Liver (tissue), 9 donors: ENCODE results near the gene MFSD1. TPM values are rescaled to one million over a fixed set of nuclear protein-coding genes. Genes with fewer than 3 reads are reported as not detected.

Experiments
- DNase-seq: peaks from one replicate; pipeline ENCODE4 v3.0.0-alpha.2; 2017; ENCODE audit warnings: low spot score
- H3K27ac ChIP-seq, 2 donors: one replicate each; pipeline ENCODE4 v1.7.0; 2013; ENCODE audit warnings: inconsistent platforms in 2 of 2, low read length in 2 of 2, control low read depth in 1 of 2, low read depth in 1 of 2, mild to moderate bottlenecking in 1 of 2
- H3K27me3 ChIP-seq, 4 donors: one replicate each; pipeline versions ENCODE4 v1.6.1 to v1.7.0; 2013; ENCODE audit warnings: low read length in 3 of 4, inconsistent platforms in 1 of 4, mild to moderate bottlenecking in 1 of 4, moderate library complexity in 1 of 4; ENCODE audit not compliant: control insufficient read depth in 4 of 4, insufficient read depth in 4 of 4
- H3K36me3 ChIP-seq, 4 donors: one replicate each; pipeline versions ENCODE4 v1.6.1 to v1.7.0; 2013; ENCODE audit warnings: low read length in 3 of 4, mild to moderate bottlenecking in 3 of 4, low read depth in 1 of 4, moderate library complexity in 1 of 4; ENCODE audit not compliant: control insufficient read depth in 4 of 4, insufficient read depth in 3 of 4
- H3K4me1 ChIP-seq, 4 donors: one replicate each; pipeline versions ENCODE4 v1.6.1 to v1.7.0; 2013; ENCODE audit warnings: low read length in 3 of 4, mild to moderate bottlenecking in 3 of 4, moderate library complexity in 1 of 4; ENCODE audit not compliant: control insufficient read depth in 4 of 4, insufficient read depth in 4 of 4
- H3K4me3 ChIP-seq, 3 donors: one replicate each; pipeline versions ENCODE4 v1.6.1 to v1.7.0; 2013; ENCODE audit warnings: low read length in 3 of 3, control low read depth in 1 of 3, low read depth in 1 of 3, mild to moderate bottlenecking in 1 of 3
- H3K9ac ChIP-seq, 2 donors: one replicate each; pipeline ENCODE4 v1.7.0; 2013; ENCODE audit warnings: low read length in 2 of 2, mild to moderate bottlenecking in 2 of 2, moderate library complexity in 2 of 2, control low read depth in 1 of 2, low read depth in 1 of 2
- H3K9me3 ChIP-seq, 4 donors: one replicate each; pipeline versions ENCODE4 v1.6.1 to v1.7.0; 2013; ENCODE audit warnings: low read length in 3 of 4; ENCODE audit not compliant: control insufficient read depth in 4 of 4
- ATF3 ChIP-seq: IDR thresholded peaks from 2 replicates; pipeline ENCODE4 v1.6.1; 2016; ENCODE audit warnings: antibody characterized with exemption
- FOXA1 ChIP-seq: IDR thresholded peaks from 2 replicates; pipeline ENCODE4 v1.6.1; 2016; ENCODE audit warnings: antibody characterized with exemption
- FOXA2 ChIP-seq: IDR thresholded peaks from 2 replicates; pipeline ENCODE4 v1.6.1; 2016; ENCODE audit warnings: antibody characterized with exemption
- GABPA ChIP-seq, 2 donors: IDR thresholded peaks in 1 of 2; conservative IDR thresholded peaks in 1 of 2; 2 replicates each; pipeline ENCODE4 v1.6.1; 2016; ENCODE audit warnings: antibody characterized with exemption in 2 of 2, mild to moderate bottlenecking in 1 of 2, moderate library complexity in 1 of 2
- HNF4A ChIP-seq, 2 donors: conservative IDR thresholded peaks; 2 replicates each; pipeline ENCODE4 v1.6.1; 2016; ENCODE audit warnings: antibody characterized with exemption in 2 of 2, mild to moderate bottlenecking in 2 of 2
- HNF4G ChIP-seq: IDR thresholded peaks from 2 replicates; pipeline ENCODE4 v1.6.1; 2016; ENCODE audit warnings: antibody characterized with exemption
- RAD21 ChIP-seq, 2 donors: IDR thresholded peaks; 2 replicates each; pipeline ENCODE4 v1.6.1; 2016; ENCODE audit warnings: antibody characterized with exemption in 2 of 2, mild to moderate bottlenecking in 2 of 2
- REST ChIP-seq: IDR thresholded peaks from 2 replicates; pipeline ENCODE4 v1.6.1; 2016; ENCODE audit warnings: antibody characterized with exemption, mild to moderate bottlenecking
- SP1 ChIP-seq: IDR thresholded peaks from 2 replicates; pipeline ENCODE4 v1.6.1; 2018; ENCODE audit warnings: antibody characterized with exemption, mild to moderate bottlenecking
- TAF1 ChIP-seq: conservative IDR thresholded peaks from 2 replicates; pipeline ENCODE4 v1.6.1; 2016; ENCODE audit warnings: antibody characterized with exemption, mild to moderate bottlenecking
- YY1 ChIP-seq: IDR thresholded peaks from 2 replicates; pipeline ENCODE4 v1.6.1; 2016; ENCODE audit warnings: antibody characterized with exemption, mild to moderate bottlenecking
- ZBTB33 ChIP-seq: IDR thresholded peaks from 2 replicates; pipeline ENCODE4 v1.6.1; 2016; ENCODE audit warnings: antibody characterized with exemption
- WGBS: extraction: QIAGEN DNeasy Blood & Tissue Kit; methylation state at CpG from one replicate; pipeline ENCODE4 v1.1.7; 2013; 5-methylcytosine and 5-hydroxymethylcytosine counted together
- polyA plus RNA-seq, 2 donors: library from polyadenylated mRNA; stranded (reverse) in 1 of 2; unstranded in 1 of 2; fragments of 200-250 nt in 1 of 2; fragments of >200 nt in 1 of 2; fragmentation: Nextera tagmentation in 1 of 2; extraction: Ambion mirVana in 1 of 2; gene quantifications; one replicate each; pipeline versions ENCODE4 v1.2.1 to v1.2.3, GENCODE V29; 2013 to 2015
- total RNA-seq, 2 donors: library from RNA; depleted of rRNA; stranded (reverse); fragments of >200 nt; gene quantifications; one replicate each; pipeline ENCODE4 v1.2.3, GENCODE V29; 2014
- TF ChIP-seq, protein P1 (sequence below): IDR thresholded peaks from 2 replicates; pipeline ENCODE4 v1.6.1; 2016; ENCODE audit warnings: antibody characterized with exemption
- TF ChIP-seq, protein P2 (sequence below): fragments of 150-350 bp; IDR thresholded peaks from 2 replicates; pipeline ENCODE4 v1.5.1; 2017; ENCODE audit warnings: improper control_type of control experiment, low read depth, low read length; ENCODE audit not compliant: missing input control
- donor health status: healthy.
- donor health status: healthy.
- donor health status: healthy.
- donor health status: healthy.
- donor health status: healthy.

Gene MFSD1
- total and polyA plus RNA-seq, 4 donors = 30.4 to 84.7 (median 60.3) TPM

GRCh38 chr3:158809642-158810041 is 7.8 kb downstream of the MFSD1 start:
- no peak for DNase-seq
- TF ChIP-seq FOXA1 = no peak
- no peak for TF ChIP-seq FOXA2
- TF ChIP-seq ZBTB33 = no peak
- TF ChIP-seq HNF4G = no peak
- no peak for TF ChIP-seq TAF1
- no peak for TF ChIP-seq SP1
- TF ChIP-seq RAD21 (IDR thresholded peaks at IDR 0.05) = no peak
- TF ChIP-seq, protein P1, sequence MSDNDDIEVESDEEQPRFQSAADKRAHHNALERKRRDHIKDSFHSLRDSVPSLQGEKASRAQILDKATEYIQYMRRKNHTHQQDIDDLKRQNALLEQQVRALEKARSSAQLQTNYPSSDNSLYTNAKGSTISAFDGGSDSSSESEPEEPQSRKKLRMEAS = no peak
- TF ChIP-seq GABPA (IDR thresholded peaks at IDR 0.05 in 1 of 2, conservative IDR thresholded peaks at IDR 0.05 in 1 of 2) = no peak
- no peak for TF ChIP-seq ATF3
- Histone ChIP-seq H3K27ac (no peak overlapping the region), H3K27me3 (no peaks in the 10 kb centered on the region), H3K4me1 (no peaks in the 10 kb centered on the region), H3K4me3 (no peak overlapping the region), H3K9me3 (no peaks in the 10 kb centered on the region), H3K9ac (no peak overlapping the region), H3K36me3 (peaks cover 11 to 52% (median 32%) of the 10 kb centered on the region in 4 donors)
- WGBS = 92% methylated on average over 4 of the region's 4 CpGs

DNA sequence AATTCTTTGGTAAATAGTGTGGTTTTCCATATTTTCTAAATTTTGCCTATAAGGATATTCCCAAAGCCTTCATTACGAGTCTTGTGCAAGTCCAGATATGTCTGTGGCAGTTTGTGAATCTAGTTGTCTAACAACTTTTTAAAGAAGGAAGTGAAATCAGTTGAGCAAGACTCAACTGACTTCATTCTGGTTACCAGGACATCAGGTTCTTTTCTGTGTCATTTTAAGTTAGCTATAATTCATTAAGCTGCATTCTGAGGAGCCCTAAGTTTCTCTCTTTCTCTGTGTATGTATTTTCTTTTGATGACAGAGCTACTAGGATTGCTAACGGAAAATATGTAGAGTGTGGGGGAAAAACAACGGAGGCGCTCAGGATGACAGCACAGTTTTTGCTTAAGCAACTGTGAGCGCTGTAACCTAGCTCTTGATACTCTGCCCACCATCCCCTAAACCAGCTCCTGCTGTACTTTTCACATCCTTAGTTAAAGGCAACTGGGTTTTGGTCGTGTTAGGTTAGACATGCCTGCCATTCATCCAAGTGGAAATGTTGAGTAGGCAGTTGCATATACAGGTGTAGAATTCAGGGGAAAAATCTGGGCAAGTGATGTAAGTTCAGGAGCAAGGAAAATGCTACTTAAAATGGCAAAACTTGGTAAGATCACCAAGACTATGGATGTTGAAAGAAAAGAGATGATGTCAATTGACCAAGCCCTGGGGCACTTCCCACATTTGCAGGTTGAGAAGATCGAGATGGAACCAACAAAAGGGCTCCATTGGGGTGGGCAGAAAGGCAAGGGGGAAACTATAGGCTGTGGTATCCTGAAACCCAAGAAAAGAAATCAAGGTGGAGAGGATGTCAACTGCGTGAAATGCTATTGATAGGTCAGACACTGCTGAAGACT is 9.2 kb downstream of the MFSD1 start:
- H3K36me3 ChIP-seq = peaks cover 13 to 53% (median 32%) of the 10 kb centered on the region in 4 donors
- H3K27me3 ChIP-seq = no peaks in the 10 kb centered on the region
- no peaks in the 10 kb centered on the region for H3K9me3 ChIP-seq
- no peaks in the 10 kb centered on the region for H3K4me1 ChIP-seq
- TF ChIP-seq, protein P2, sequence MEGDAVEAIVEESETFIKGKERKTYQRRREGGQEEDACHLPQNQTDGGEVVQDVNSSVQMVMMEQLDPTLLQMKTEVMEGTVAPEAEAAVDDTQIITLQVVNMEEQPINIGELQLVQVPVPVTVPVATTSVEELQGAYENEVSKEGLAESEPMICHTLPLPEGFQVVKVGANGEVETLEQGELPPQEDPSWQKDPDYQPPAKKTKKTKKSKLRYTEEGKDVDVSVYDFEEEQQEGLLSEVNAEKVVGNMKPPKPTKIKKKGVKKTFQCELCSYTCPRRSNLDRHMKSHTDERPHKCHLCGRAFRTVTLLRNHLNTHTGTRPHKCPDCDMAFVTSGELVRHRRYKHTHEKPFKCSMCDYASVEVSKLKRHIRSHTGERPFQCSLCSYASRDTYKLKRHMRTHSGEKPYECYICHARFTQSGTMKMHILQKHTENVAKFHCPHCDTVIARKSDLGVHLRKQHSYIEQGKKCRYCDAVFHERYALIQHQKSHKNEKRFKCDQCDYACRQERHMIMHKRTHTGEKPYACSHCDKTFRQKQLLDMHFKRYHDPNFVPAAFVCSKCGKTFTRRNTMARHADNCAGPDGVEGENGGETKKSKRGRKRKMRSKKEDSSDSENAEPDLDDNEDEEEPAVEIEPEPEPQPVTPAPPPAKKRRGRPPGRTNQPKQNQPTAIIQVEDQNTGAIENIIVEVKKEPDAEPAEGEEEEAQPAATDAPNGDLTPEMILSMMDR = no peak
- no peak for TF ChIP-seq TAF1
- TF ChIP-seq, protein P1 = no peak
- no peak overlapping the region for H3K4me3 ChIP-seq
- H3K27ac ChIP-seq = peak overlapping the region in 1 of 2 donors; percentile 33
- H3K9ac ChIP-seq = no peak overlapping the region
- WGBS = 89% methylated on average over 8 of the region's 8 CpGs
- DNase-seq = no peak

- no peak for DNase-seq
- H3K9ac ChIP-seq = peak overlapping the region in 1 of 2 donors; percentile 7
- H3K36me3 ChIP-seq = peaks cover 4 to 44% (median 42%) of the 10 kb centered on the region in 4 donors
- no peaks in the 10 kb centered on the region for H3K9me3 ChIP-seq
- H3K27ac ChIP-seq = no peak overlapping the region
- H3K4me3 ChIP-seq = no peak overlapping the region
- no peaks in the 10 kb centered on the region for H3K4me1 ChIP-seq
- no peaks in the 10 kb centered on the region for H3K27me3 ChIP-seq
- 80% methylated on average over 3 of the region's 3 CpGs for WGBS
- TF ChIP-seq FOXA2 = no peak
- TF ChIP-seq SP1 = no peak
- TF ChIP-seq YY1 = no peak
- TF ChIP-seq ZBTB33 = no peak
- no peak for TF ChIP-seq HNF4A (conservative IDR thresholded peaks at IDR 0.05)
- no peak for TF ChIP-seq REST
- no peak for TF ChIP-seq ATF3
- TF ChIP-seq RAD21 (IDR thresholded peaks at IDR 0.05) = no peak
- no peak for TF ChIP-seq HNF4G
These were observed 17.4 kb downstream of the MFSD1 start for GRCh38 chr3:158819282-158819681.
